SH-SY5Y (cell line): Measurements from ENCODE around the gene NTN4.

Experiments
- GATA2 ChIP-seq: IDR thresholded peaks from 2 replicates; pipeline ENCODE4 v1.6.1; 2011; ENCODE audit warnings: mild to moderate bottlenecking, low read depth, low read length
- GATA3 ChIP-seq: IDR thresholded peaks from 2 replicates; pipeline ENCODE4 v1.6.1; 2011; ENCODE audit warnings: low read depth, mild to moderate bottlenecking, low read length, moderate library complexity

Gene NTN4

GRCh38 chr12:95740751-95741150 lies 49.8 kb downstream of the NTN4 start:
- TF ChIP-seq GATA3 (no peak), GATA2 (no peak)

GRCh38 chr12:95739561-95740313 lies 50.8 kb downstream of the NTN4 start:
- TF ChIP-seq GATA2 (no peak), GATA3 (no peak)

GRCh38 chr12:95738024-95738611 lies 52.4 kb downstream of the NTN4 start:
- TF ChIP-seq GATA3 (no peak), GATA2 (no peak)

- TF ChIP-seq GATA3 (no peak), GATA2 (no peak)
Observed at GRCh38 chr12:95736631-95737030, 53.9 kb downstream of the NTN4 start.

- TF ChIP-seq GATA3 (no peak), GATA2 (no peak)
Observed at GRCh38 chr12:95733141-95733825, 57.3 kb downstream of the NTN4 start.

GRCh38 chr12:95731519-95731958 lies 59.0 kb downstream of the NTN4 start:
- TF ChIP-seq GATA2 (no peak), GATA3 (no peak)

- TF ChIP-seq GATA2 (no peak), GATA3 (no peak)
Observed at GRCh38 chr12:95730457-95730856, 60.1 kb downstream of the NTN4 start.

- no peak for TF ChIP-seq GATA2
- no peak for TF ChIP-seq GATA3
Observed at GRCh38 chr12:95726903-95727302, 63.7 kb downstream of the NTN4 start.

GRCh38 chr12:95724767-95725166 lies 65.8 kb downstream of the NTN4 start:
- TF ChIP-seq GATA2 (no peak), GATA3 (no peak)

- no peak for TF ChIP-seq GATA2
- no peak for TF ChIP-seq GATA3
Observed at GRCh38 chr12:95723693-95724384, 66.7 kb downstream of the NTN4 start.

GRCh38 chr12:95721320-95721719 lies 69.2 kb downstream of the NTN4 start:
- no peak for TF ChIP-seq GATA3
- TF ChIP-seq GATA2 = no peak

GRCh38 chr12:95720146-95720545 lies 70.4 kb downstream of the NTN4 start:
- no peak for TF ChIP-seq GATA3
- no peak for TF ChIP-seq GATA2

- no peak for TF ChIP-seq GATA3
- no peak for TF ChIP-seq GATA2
Observed at GRCh38 chr12:95718772-95719171, 71.8 kb downstream of the NTN4 start.

GRCh38 chr12:95718006-95718431 lies 72.5 kb downstream of the NTN4 start:
- no peak for TF ChIP-seq GATA3
- TF ChIP-seq GATA2 = no peak

- no peak for TF ChIP-seq GATA2
- no peak for TF ChIP-seq GATA3
Observed at GRCh38 chr12:95717316-95717928, 73.1 kb downstream of the NTN4 start.
